ENCODE data around the gene CABP1.

GRCh38 chr12:120668091-120668867 lies 27.9 kb downstream of the CABP1 start:
- TF ChIP-seq CTCF (IDR thresholded peaks at IDR 0.05) (no peak), POLR2A (IDR thresholded peaks at IDR 0.05) (no peak)
